ENCODE measurements around the gene CD300LD.

DNA sequence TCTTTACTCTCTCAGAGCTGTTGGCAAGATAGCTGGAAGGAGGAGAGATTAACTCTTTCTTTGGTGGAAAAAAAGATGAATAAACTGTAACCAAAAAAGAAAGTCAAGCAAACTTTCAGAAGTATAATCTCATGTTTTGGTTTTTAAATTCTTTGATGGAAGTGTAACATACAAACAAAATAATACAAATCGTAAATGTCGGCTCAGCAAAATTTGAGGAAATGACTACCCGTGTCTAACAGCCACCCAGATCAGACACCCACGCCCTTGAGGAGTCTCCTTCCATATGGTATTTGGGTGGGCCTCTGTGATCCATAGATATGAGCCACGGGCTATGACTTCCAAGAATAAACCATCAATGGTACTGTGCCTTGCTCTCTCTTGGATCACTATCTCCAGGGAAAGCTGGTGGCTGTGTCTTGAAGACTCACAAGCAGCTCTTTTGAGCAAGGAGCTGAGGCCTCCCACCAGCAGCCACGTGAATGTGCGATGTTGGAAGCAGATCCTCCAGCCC, 36.6 kb downstream of the CD300LD start:
- TF ChIP-seq EP300 (IDR thresholded peaks at IDR 0.05), result no peak
- TF ChIP-seq, protein P1, sequence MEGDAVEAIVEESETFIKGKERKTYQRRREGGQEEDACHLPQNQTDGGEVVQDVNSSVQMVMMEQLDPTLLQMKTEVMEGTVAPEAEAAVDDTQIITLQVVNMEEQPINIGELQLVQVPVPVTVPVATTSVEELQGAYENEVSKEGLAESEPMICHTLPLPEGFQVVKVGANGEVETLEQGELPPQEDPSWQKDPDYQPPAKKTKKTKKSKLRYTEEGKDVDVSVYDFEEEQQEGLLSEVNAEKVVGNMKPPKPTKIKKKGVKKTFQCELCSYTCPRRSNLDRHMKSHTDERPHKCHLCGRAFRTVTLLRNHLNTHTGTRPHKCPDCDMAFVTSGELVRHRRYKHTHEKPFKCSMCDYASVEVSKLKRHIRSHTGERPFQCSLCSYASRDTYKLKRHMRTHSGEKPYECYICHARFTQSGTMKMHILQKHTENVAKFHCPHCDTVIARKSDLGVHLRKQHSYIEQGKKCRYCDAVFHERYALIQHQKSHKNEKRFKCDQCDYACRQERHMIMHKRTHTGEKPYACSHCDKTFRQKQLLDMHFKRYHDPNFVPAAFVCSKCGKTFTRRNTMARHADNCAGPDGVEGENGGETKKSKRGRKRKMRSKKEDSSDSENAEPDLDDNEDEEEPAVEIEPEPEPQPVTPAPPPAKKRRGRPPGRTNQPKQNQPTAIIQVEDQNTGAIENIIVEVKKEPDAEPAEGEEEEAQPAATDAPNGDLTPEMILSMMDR (IDR thresholded peaks at IDR 0.05), result no peak
- no peak for TF ChIP-seq POLR2AphosphoS5 (IDR thresholded peaks at IDR 0.05)
